GM18909 (cell line): ENCODE data around the gene ATF4.
"Not testable (repeated sequence)": the region's sequence is repeated elsewhere in the genome, so short reads cannot be mapped to it uniquely, and the experiment has no call there.

Experiments
- ATAC-seq: cut with Tn5 transposase; IDR thresholded peaks from one replicate; pipeline ENCODE4 v1.9.1; 2021; ENCODE audit warnings: mild to moderate bottlenecking; ENCODE audit not compliant: unreplicated experiment, poor library complexity

Gene ATF4

DNA sequence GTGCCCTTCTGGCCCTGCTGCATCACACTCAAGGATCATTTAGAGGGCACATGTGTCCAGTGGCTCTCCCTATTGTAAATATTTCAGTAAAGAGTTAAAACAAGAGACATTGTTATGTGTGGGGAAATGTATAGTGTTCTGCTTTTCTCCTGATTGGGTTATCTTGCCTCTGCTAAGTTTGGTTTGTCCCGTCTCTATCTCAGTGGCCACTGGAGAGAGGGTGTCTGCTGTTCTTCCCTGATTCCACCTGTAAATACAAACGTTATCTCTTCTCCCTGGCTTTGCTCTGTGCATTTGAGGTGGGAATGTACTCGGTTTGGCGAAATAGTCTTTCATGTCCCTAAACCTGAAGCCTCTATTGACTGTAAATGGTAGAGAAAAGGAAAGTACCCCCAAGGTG lies 12.0 kb upstream of the ATF4 start:
- no peak for ATAC-seq

DNA sequence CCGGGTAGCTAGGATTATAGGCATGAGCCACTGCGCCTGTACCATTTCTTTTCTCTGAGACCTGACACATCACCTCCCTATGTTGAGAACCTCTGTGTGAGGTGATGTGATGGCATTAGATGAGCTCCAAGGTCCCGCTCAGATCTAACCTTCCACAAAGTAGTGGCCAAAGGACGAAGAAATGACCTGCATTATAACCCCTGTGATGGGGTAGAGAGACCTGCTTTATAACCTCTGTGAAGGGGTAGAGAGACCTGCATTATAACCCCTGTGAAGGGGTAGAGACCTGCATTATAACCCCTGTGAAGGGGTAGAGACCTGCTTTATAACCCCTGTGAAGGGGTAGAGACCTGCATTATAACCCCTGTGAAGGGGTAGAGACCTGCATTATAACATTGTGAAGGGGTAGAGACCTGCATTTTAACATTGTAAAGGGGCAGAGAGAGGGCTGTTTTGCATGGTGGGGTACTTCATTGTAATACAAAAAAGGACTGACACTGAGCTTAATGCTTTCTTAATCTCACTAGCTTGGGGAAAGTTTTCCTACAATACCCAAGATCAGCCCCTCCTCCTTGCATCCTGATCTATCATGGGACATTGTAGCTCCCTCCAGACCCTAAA lies 9.7 kb upstream of the ATF4 start:
- no peak for ATAC-seq

DNA sequence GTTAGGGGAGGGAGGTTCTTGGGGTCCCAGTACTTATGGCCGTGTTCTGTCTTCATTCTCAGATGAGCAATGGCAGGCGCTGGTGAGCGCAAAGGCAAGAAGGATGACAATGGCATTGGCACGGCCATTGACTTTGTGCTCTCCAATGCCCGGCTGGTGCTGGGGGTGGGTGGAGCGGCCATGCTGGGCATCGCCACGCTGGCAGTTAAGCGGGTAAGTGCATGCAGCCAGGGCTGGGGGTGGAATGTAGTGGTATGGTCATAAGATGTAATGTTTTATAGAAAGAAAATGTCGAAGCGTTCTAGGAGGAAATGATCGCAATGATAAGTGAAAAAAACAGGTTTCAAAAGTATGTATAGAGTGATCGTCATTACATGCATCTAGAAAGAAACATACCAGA lies 9.1 kb upstream of the ATF4 start:
- no peak for ATAC-seq

DNA sequence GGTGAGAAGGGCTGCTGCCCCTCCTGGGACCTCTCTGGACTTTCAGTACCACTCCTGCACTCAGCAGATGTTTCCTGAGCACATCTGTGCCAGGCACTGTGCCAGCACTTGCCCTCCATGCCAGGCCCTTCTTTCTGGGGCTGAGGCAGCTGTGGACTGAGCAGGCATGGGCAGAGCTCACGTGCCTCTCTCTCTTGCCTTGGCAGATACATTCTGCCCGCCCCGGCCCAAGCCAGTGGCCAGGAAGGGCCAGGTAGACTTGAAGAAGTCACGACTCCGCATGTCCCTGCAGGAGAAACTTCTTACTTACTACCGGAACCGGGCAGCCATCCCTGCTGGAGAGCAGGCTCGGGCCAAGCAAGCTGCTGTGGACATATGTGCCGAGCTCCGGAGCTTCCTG lies 8.3 kb upstream of the ATF4 start:
- ATAC-seq, result no peak

DNA sequence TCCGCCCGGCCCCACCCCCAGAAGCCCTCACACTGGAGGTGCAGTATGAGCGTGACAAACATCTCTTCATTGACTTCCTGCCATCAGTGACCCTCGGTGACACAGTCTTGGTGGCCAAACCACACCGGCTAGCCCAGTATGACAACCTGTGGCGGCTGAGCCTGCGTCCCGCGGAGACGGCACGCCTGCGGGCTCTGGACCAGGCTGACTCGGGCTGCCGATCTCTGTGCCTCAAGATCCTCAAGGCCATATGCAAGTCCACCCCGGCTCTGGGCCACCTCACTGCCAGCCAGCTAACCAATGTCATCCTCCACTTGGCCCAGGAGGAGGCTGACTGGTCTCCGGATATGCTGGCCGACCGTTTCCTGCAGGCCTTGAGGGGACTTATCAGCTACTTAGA lies 6.6 kb upstream of the ATF4 start:
- ATAC-seq, result no peak

DNA sequence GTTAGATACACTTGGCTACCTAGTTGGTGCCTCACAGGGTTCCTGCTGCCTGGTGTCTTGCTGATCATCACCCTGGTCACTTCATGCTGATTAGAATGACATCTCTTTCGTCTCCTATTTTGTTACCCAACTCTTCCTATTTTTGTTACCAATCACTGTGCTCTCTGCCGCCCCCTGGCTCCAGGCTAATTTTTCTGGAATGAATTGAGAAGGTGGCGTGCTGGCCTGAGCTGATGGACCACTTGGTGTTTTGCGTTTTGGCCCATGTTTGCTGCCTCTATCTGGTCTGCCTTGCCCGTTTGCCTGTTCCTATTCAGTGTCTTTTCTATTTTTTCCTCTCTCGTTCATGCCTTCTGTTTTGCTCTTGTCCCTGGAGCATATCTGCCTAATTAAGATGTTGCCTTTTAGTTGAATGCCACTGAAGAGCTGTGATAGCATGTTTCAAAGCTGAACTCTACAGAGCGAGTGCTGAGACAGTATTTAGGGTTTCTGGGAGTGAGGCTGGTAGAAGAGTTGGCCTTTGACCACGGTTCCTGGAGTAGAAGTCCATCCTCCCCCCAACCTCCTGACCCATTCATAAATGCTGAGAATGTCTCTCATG lies 5.9 kb upstream of the ATF4 start:
- ATAC-seq, result no peak

DNA sequence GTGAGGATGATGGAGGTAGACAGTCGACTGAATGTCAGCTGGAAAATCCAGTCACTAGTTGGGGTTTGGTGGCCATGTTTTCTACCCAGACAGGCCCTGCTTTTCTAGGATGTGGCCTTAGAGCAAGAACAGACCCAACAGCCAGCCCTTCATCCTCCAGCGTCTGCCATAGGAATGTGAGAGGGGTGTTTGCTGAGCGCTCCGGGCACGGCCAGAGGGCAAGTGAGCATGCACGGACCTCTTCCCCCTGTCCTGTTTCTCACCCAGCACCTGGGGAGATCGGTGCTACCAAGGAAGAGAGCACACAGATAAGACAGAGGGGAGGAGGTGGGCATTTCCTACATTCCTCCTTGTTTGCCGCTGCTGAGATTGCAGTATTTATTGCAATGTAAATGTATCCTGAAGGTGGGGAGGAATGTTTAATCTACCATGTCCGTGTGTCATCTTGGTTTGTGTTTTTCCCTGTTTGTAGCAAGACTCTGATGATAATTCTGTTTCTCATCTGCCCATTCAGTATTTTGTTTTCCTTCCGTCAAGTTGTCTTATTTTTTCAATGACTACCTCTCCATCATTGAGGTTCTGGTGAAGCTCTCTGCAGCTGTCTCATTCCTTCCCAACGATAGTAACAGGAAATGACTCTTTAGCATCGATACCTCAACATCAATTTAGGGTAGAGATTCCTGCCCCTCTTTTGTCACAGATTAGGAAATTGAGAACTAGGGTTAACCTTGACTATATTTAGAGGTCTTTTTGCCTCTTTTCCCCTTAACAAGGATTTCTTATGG lies 4.9 kb upstream of the ATF4 start:
- no peak for ATAC-seq

DNA sequence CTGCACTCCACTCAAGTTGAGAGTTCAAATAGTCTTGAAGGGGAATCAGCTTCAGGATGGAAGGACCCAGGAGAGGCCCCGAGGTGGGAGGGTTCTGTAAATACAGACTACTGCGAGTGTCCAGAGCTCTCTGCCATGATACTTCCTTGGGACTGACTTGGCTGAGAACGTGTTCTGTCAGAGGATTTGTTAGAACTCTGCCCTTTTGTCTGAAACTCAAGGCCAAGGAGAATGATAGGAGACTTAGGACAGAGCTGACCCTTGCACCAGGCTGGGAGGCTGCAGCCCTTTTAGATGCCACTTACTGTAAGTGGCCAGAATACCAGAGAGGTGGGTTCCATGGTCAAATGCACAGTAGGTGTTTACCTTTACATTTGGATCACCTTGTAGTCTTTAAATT lies 2.9 kb upstream of the ATF4 start:
- ATAC-seq, result no peak

DNA sequence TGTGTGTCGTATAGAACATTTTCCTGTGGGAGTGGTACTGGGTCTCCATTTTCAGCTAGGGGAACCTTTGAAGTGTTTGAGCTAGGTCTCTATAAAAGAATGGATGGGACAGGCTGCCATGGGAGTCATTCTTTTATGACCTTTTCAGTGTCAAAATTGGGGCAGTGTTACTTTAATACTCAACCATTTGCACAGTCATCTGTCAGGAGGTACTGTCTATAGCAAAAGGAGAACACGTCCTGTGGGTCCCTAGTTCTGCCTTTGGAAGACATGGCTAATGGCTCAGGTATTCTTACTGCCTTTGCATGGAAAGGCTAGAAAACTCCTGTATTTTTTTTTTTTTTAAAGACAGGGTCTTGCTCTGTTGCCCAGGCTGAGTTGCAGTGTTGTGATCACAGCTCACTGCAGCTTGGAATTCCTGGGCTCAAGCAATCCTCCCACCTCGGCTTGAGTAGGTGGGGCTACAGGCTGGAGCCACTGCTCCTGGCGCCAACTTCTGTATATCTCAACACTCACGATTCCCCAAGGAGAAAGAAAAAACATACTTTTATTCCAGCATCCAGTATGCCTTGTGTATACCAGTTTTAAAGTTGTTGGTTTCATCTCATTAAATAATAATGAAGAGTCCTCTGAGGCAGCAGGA lies 2.1 kb upstream of the ATF4 start:
- ATAC-seq, result no peak

DNA sequence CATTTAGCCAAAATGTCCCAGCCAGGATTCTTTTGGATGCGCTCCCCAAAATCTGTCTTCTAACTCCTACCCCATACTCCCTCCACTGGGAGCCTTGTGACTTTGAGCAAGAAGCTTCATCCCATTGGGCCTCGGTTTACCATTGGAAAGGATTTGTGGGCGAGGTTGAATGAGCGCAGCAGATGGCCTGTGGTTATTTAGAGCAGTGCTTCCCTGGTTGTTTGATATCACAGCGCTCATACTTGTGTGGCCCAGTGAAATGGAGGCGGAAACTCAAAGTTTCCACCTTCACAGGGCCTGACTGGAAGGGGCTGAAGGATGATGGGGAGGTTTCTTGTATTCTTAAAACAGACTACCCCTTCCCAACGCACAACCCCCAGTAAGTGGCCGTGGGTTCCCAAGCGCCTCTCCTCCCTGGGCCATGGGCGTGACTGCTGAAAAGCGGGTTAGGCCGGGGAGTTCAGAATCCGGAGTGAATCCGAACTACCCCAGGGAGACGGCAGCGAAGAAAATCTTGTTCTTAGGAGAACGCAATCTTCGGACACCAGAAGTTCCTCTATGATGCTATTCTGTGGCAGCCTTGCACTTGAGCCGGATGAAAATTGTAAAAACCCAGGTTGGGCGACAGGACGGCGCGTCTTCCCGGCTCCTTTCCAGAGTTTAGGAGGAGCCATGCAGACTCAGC lies 1.2 kb upstream of the ATF4 start:
- ATAC-seq, result no peak

DNA sequence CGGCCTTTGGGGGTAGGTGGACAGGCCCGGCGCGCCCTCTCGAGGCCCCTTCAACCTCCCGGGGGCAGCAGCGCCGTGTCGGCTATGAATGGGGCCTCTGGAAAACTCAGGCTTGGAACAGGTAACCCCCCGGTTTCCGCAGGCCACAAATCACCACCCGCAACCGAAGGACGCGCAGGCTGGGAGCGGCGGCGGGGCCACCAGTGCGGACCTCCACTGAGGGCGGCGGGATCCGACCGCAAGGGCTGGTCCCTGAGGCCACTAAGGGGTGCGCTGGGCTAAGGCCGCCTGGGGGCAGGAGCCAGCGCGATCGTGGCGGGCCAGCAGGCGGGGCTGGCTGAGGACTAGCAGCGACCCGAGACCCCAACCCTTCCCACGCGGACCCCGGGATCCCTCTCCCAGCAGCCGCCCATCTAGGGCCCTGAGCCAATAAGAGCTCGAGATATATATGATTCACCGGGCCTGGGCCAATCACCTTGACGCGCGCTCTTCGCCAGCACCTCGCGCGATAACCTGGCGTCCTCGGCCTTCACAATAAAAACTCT lies 609 bp upstream of the ATF4 start:
- peak; percentile 78 for ATAC-seq

DNA sequence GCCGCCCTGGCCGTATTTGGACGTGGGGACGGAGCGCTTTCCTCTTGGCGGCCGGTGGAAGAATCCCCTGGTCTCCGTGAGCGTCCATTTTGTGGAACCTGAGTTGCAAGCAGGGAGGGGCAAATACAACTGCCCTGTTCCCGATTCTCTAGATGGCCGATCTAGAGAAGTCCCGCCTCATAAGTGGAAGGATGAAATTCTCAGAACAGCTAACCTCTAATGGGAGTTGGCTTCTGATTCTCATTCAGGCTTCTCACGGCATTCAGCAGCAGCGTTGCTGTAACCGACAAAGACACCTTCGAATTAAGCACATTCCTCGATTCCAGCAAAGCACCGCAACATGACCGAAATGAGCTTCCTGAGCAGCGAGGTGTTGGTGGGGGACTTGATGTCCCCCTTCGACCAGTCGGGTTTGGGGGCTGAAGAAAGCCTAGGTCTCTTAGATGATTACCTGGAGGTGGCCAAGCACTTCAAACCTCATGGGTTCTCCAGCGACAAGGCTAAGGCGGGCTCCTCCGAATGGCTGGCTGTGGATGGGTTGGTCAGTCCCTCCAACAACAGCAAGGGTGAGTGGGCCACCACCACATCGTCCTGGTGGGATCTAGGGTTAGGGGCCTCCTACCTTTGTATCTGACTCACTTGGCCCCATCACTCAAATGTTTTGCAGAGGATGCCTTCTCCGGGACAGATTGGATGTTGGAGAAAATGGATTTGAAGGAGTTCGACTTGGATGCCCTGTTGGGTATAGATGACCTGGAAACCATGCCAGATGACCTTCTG lies 934 bp downstream of the ATF4 start:
- ATAC-seq, result not testable (repeated sequence)

DNA sequence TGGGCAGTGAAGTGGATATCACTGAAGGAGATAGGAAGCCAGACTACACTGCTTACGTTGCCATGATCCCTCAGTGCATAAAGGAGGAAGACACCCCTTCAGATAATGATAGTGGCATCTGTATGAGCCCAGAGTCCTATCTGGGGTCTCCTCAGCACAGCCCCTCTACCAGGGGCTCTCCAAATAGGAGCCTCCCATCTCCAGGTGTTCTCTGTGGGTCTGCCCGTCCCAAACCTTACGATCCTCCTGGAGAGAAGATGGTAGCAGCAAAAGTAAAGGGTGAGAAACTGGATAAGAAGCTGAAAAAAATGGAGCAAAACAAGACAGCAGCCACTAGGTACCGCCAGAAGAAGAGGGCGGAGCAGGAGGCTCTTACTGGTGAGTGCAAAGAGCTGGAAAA lies 1.7 kb downstream of the ATF4 start:
- ATAC-seq, result not testable (repeated sequence)

DNA sequence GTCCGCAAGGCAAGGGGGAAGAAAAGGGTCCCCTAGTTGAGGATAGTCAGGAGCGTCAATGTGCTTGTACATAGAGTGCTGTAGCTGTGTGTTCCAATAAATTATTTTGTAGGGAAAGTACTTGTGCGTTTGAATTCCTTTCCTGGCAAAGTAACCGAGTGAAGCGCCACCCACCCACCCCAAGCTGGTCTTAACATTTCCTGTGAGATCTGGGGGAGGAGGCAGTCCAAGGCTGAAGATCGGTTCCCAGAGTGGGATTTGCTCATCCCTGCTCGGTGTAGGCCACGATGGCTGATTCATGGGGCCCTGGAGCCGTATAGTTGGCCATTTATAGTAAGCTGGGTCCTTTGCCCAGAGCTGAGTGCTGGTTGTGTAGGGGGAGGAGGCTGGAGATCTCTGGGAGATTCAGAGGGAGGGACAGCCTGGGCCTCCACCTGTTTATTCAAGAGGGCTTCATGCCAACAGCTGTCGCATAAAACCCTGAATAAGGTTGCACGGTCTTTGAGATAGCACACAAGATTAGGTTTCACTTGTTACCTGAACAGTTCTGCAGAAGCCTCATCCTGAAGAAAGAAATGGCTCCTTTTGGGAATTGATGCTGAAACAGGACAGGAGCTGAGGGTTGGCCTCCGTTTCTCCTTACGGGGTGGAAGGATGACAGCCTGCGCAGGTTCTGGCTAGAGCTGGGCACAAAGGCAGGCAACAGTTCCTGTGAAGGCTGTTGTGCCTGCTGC lies 2.4 kb downstream of the ATF4 start:
- ATAC-seq, result no peak

DNA sequence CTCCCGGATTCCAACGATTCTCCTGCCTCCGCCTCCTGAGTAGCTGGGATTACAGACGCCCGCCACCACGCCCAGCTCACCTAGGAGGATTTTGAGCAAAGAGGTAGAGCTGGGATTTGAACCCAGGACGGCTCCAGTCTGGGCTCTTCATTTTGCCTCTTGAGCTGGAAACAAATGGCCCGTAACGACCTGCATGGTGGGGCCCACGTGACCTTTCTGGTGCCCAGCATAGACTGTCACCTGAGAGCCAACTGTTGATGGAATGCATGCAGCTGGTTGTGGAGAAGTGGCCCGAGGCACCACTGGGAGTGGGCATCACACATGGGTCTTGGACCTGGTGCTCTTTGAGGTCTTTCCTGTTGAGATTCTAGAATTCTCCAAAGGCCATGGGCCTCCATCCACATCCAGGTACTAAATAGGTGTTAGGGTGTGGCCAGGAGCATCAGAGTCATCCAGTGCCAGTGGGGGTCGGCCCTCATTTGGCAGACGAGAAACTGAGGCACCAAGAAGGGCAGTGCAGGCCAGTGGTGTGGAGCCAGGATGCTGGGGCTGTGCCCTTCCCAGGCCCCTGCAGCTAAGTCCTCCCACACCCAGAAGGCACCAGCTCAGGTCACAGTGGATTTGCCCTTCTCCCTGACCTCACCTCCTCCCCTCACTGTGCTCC lies 3.9 kb downstream of the ATF4 start:
- no peak for ATAC-seq

DNA sequence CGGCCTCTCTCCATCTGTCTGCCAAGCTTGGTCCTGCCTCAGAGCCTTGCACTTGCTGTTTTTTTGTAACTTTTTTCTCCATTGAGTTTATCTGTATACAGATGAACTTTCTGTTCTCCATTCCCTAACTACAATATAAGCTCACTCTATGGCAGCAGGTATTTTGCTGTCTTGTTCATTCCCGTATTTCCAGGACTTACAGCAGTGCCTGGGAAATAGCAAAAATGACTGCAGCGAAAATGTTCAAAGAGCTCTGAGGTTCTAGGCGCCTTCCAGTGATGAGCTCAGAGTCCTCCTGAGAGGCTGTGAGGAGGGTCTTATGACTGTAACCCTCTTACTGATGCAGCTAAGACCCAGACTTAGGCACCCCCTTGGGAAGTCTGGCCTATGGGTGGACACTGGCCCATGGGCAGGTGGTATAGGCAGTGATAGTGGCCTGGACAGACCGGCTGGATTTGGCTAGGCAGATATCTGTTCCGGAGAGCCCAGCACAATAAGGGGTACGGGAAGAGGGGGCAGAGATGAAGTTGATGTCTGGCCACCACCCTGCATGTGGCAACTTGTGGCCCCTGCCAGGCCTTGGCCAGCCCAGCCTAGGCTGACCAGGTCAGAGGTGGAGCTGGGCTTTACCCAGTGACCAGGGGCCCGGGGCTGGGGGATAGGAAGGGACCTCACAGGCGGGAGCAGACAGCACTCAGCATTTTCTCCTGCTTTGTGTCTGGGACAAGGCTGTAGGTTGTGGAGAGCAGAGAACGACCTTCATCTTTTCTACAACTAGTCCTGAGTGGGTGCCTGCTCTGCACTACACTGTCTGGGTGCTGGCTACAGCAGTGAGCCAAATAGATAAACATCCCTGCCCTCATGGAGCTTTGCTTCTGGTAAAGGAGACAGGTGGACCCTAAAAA lies 4.6 kb downstream of the ATF4 start:
- no peak for ATAC-seq

DNA sequence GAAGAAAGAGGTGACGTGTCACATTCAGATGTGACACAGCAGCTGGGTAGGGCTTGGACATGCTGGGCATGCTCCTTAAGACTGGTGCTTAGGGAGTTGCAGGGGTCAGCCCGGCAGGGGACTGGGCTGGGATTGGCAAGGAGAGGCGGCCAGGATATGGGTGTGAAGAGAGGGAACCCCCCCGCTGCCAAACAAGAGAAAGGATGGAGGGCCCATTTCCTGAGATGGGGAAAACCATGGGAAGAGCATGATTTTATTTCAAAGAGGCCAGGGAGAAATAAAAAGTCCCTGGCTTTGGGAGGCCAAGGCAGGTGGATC lies 5.3 kb downstream of the ATF4 start:
- no peak for ATAC-seq

DNA sequence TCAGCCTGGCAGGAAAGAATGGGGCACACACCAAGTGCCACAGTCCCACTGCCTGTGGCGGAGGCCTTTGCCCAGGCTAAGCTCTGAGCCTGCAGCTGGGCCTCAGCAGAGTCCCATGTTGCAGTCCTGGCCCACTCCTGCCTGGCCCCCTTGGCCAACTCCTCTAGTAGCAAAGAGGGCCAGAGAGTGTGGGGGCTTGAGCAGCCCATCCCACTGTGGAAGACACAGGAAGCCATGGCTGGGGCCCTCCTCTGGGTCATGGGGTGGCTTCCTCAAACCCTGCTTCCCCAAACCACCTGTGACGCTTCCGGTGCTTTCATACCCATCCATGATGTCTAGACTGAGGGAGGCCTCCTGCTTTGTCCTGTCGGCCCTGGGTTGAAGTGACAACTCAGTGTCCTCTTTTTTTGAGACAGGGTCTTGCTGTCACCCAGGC lies 6.4 kb downstream of the ATF4 start:
- no peak for ATAC-seq
